CD14-positive monocyte (primary cell): ENCODE measurements around the gene RBPMS2. TPM values are rescaled to one million over a fixed set of nuclear protein-coding genes. Genes with fewer than 3 reads are reported as not detected.

ENCODE experiments used
- DNase-seq, 3 donors: peaks; one replicate each; pipeline ENCODE4 v3.0.0-alpha.2; 2011 to 2022
- H2AFZ ChIP-seq: 2 replicates; pipeline ENCODE4 v1.6.0; 2012; ENCODE audit warnings: mild to moderate bottlenecking, low read depth, low read length, inconsistent platforms; ENCODE audit not compliant: insufficient read depth, poor library complexity, severe bottlenecking
- H3K27ac ChIP-seq, 2 donors: 1 replicate in 1 of 2; 2 replicates in 1 of 2; pipeline ENCODE4 v1.5.1; 2012 to 2013; ENCODE audit warnings: low read length in 2 of 2, control low read depth in 1 of 2, inconsistent platforms in 1 of 2, low read depth in 1 of 2, mild to moderate bottlenecking in 1 of 2
- H3K27me3 ChIP-seq, 2 donors: one replicate each; pipeline versions ENCODE4 v1.6.0 to v1.6.1; 2011 to 2013; ENCODE audit warnings: low read length in 2 of 2; ENCODE audit not compliant: control insufficient read depth in 2 of 2, insufficient read depth in 2 of 2
- H3K36me3 ChIP-seq, 2 donors: replicated peaks in 1 of 2; 1 replicate in 1 of 2; 2 replicates in 1 of 2; pipeline versions ENCODE4 v1.5.1 to v1.6.1; 2012 to 2013; ENCODE audit warnings: low read length in 2 of 2, control low read depth in 1 of 2, inconsistent platforms in 1 of 2, mild to moderate bottlenecking in 1 of 2; ENCODE audit not compliant: insufficient read depth in 2 of 2, control insufficient read depth in 1 of 2
- H3K4me1 ChIP-seq, 2 donors: 1 replicate in 1 of 2; 2 replicates in 1 of 2; pipeline versions ENCODE4 v1.5.1 to v1.6.1; 2012 to 2013; ENCODE audit warnings: low read length in 2 of 2, control low read depth in 1 of 2, inconsistent platforms in 1 of 2, mild to moderate bottlenecking in 1 of 2, moderate library complexity in 1 of 2; ENCODE audit not compliant: insufficient read depth in 2 of 2, control insufficient read depth in 1 of 2
- H3K4me2 ChIP-seq: replicated peaks from 2 replicates; pipeline ENCODE3; 2012; ENCODE audit warnings: low read length, moderate library complexity, mild to moderate bottlenecking; ENCODE audit not compliant: poor library complexity, severe bottlenecking; ENCODE audit errors: extremely low read depth
- H3K4me3 ChIP-seq, 3 experiments: fragments of 200-600 bp in 1 of 3; sonication (generic) in 1 of 3; replicated peaks in 1 of 3; 1 replicate in 2 of 3; 2 replicates in 1 of 3; pipeline ENCODE4 v1.5.1; 2011 to 2013; ENCODE audit warnings: low read length in 3 of 3, mild to moderate bottlenecking in 3 of 3, control low read depth in 2 of 3, low read depth in 2 of 3, inconsistent platforms in 1 of 3, moderate library complexity in 1 of 3
- H3K79me2 ChIP-seq: 2 replicates; pipeline ENCODE4 v1.6.0; 2012; ENCODE audit warnings: mild to moderate bottlenecking, control low read depth, inconsistent platforms, low read length, moderate library complexity; ENCODE audit not compliant: insufficient read depth
- H3K9ac ChIP-seq: 2 replicates; pipeline ENCODE4 v1.6.0; 2017; ENCODE audit warnings: low read length, mild to moderate bottlenecking; ENCODE audit not compliant: insufficient read depth, poor library complexity, severe bottlenecking
- H3K9me3 ChIP-seq, 2 donors: replicated peaks in 1 of 2; 1 replicate in 1 of 2; 2 replicates in 1 of 2; pipeline versions ENCODE4 v1.5.1 to v1.6.1; 2012 to 2013; ENCODE audit warnings: low read length in 2 of 2, control low read depth in 1 of 2; ENCODE audit not compliant: control insufficient read depth in 1 of 2, insufficient read depth in 1 of 2
- H4K20me1 ChIP-seq: 2 replicates; pipeline ENCODE4 v1.6.0; 2012; ENCODE audit warnings: mild to moderate bottlenecking, low read length, control low read depth, moderate library complexity; ENCODE audit not compliant: insufficient read depth
- H3K27ac Mint-ChIP-seq, 7 donors: one replicate each; pipeline ENCODE4 v1.8.0; 2020; ENCODE audit warnings: mild to moderate bottlenecking in 7 of 7, mixed read lengths in 7 of 7, moderate library complexity in 6 of 7, inconsistent platforms in 2 of 7
- H3K27me3 Mint-ChIP-seq, 3 donors: one replicate each; pipeline ENCODE4 v1.8.0; 2021 to 2022; ENCODE audit warnings: low read depth in 3 of 3, mild to moderate bottlenecking in 3 of 3, mixed read lengths in 3 of 3, moderate library complexity in 3 of 3, inconsistent platforms in 1 of 3
- H3K36me3 Mint-ChIP-seq, 2 donors: one replicate each; pipeline ENCODE4 v1.8.0; 2020; ENCODE audit warnings: mixed read lengths in 2 of 2, inconsistent platforms in 1 of 2, mild to moderate bottlenecking in 1 of 2
- H3K4me1 Mint-ChIP-seq: one replicate; pipeline ENCODE4 v1.8.0; 2020; ENCODE audit warnings: mild to moderate bottlenecking, mixed read lengths
- H3K4me3 Mint-ChIP-seq, 2 donors: one replicate each; pipeline ENCODE4 v1.8.0; 2020; ENCODE audit warnings: mild to moderate bottlenecking in 2 of 2, mixed read lengths in 2 of 2, moderate library complexity in 1 of 2
- H3K9me3 Mint-ChIP-seq, 7 donors: one replicate each; pipeline ENCODE4 v1.8.0; 2020 to 2022; ENCODE audit warnings: mixed read lengths in 7 of 7, mild to moderate bottlenecking in 6 of 7, moderate library complexity in 6 of 7, inconsistent platforms in 2 of 7
- CTCF ChIP-seq: fragments of 200-600 bp; IDR thresholded peaks from one replicate; pipeline ENCODE4 v1.8.0; 2022; ENCODE audit warnings: antibody characterized with exemption, mild to moderate bottlenecking
- WGBS: methylation state at CpG from one replicate; pipeline ENCODE4 v1.1.5; 2013; ENCODE audit warnings: missing lambda C conversion rate; ENCODE audit not compliant: insufficient coverage; 5-methylcytosine and 5-hydroxymethylcytosine counted together
- intact Hi-C, 2 donors: fragments of 100-400 bp; cut with micrococcal nuclease; formaldehyde crosslinking; loops; one replicate each; pipeline versions ENCODE4 v1.15.0 to v1.15.1; 2023
- polyA plus RNA-seq, 3 donors: library from polyadenylated mRNA; depleted of rRNA in 1 of 3; unstranded in 2 of 3; stranded (reverse) in 1 of 3; fragments of 300-500 nt in 2 of 3; fragments of >200 nt in 1 of 3; fragmentation: Illumina TruSeq in 2 of 3; gene quantifications; 1 replicate in 2 of 3; 2 replicates in 1 of 3; pipeline ENCODE4 v1.2.3, GENCODE V29; 2012 to 2021

Gene RBPMS2
- polyA plus RNA-seq, 3 donors = not detected

GRCh38 chr15:64773606-64774005 is 1.8 kb downstream of the RBPMS2 start:
- Histone ChIP-seq H3K4me3 (no peak overlapping the region), H2AFZ (no peak overlapping the region), H3K27ac (no peak overlapping the region), H3K36me3 (no peaks in the 10 kb centered on the region), H4K20me1 (no peaks in the 10 kb centered on the region), H3K4me1 (peaks cover 2 to 14% of the 10 kb centered on the region in 2 donors), H3K4me2 (no peak overlapping the region), H3K9ac (no peak overlapping the region), H3K9me3 (peaks cover 5 to 24% of the 10 kb centered on the region in 2 donors), H3K27me3 (peaks cover 40 to 60% of the 10 kb centered on the region in 2 donors), H3K79me2 (no peaks in the 10 kb centered on the region)
- Mint-ChIP-seq H3K9me3 (peaks cover 0 to 13% (median 5%) of the 10 kb centered on the region in 7 donors), H3K36me3 (peaks cover 4 to 6% of the 10 kb centered on the region in 2 donors), H3K4me3 (peak overlapping the region in 1 of 2 donors; percentile 59), H3K27me3 (peaks cover 58 to 74% (median 71%) of the 10 kb centered on the region in 3 donors), H3K27ac (no peak overlapping the region), H3K4me1 (peaks cover 5% of the 10 kb centered on the region)
- no CpG with 5 or more reads among the region's 2 CpGs for WGBS
- TF ChIP-seq CTCF = no peak
- intact Hi-C loops = no loop called here
- no peak for DNase-seq

GRCh38 chr15:64772964-64773363 is 2.4 kb downstream of the RBPMS2 start:
- Mint-ChIP-seq H3K27ac (no peak overlapping the region), H3K4me1 (peaks cover 5% of the 10 kb centered on the region), H3K36me3 (peaks cover 4 to 6% of the 10 kb centered on the region in 2 donors), H3K4me3 (peak overlapping the region in 1 of 2 donors; percentile 29), H3K27me3 (peaks cover 56 to 68% (median 64%) of the 10 kb centered on the region in 3 donors), H3K9me3 (peaks cover 0 to 13% (median 5%) of the 10 kb centered on the region in 7 donors)
- intact Hi-C loops = no loop called here
- no peak overlapping the region for H3K27ac ChIP-seq
- H3K79me2 ChIP-seq = no peaks in the 10 kb centered on the region
- no peak overlapping the region for H3K4me2 ChIP-seq
- H4K20me1 ChIP-seq = no peaks in the 10 kb centered on the region
- peaks cover 40 to 54% of the 10 kb centered on the region in 2 donors for H3K27me3 ChIP-seq
- no peak for TF ChIP-seq CTCF
- H2AFZ ChIP-seq = no peak overlapping the region
- no peak overlapping the region for H3K9ac ChIP-seq
- peaks cover 5 to 24% of the 10 kb centered on the region in 2 donors for H3K9me3 ChIP-seq
- over 99% methylated on average over 6 of the region's 6 CpGs for WGBS
- DNase-seq = no peak
- H3K36me3 ChIP-seq = no peaks in the 10 kb centered on the region
- H3K4me3 ChIP-seq = no peak overlapping the region
- H3K4me1 ChIP-seq = peaks cover 2 to 14% of the 10 kb centered on the region in 2 donors
